GM12891 (cell line): ENCODE measurements around the gene KRT2.

Source experiments
- DNase-seq: peaks from one replicate; pipeline ENCODE4 v3.0.0; 2011; ENCODE audit warnings: low spot score; ENCODE audit not compliant: insufficient read length
- FAIRE-seq: peaks from 2 replicates; lab custom pipeline; 2011; peaks lifted over from hg19 to GRCh38; lab: Jason Lieb, UNC
- PAX5 ChIP-seq: IDR thresholded peaks from 2 replicates; pipeline ENCODE4 v1.6.1; 2011; ENCODE audit warnings: low read length, moderate library complexity, mild to moderate bottlenecking; ENCODE audit not compliant: insufficient read depth, severe bottlenecking
- POLR2A ChIP-seq: IDR thresholded peaks from 2 replicates; pipeline ENCODE4 v1.6.1; 2011; ENCODE audit warnings: low read depth, low read length, control low read depth
- POLR2AphosphoS5 ChIP-seq: IDR thresholded peaks from 2 replicates; pipeline ENCODE4 v1.6.1; 2011; ENCODE audit warnings: low read depth, low read length, control low read depth
- POU2F2 ChIP-seq: IDR thresholded peaks from 2 replicates; pipeline ENCODE4 v1.6.1; 2011; ENCODE audit warnings: low read depth, mild to moderate bottlenecking, control low read depth, low read length, moderate library complexity
- SPI1 ChIP-seq: IDR thresholded peaks from 2 replicates; pipeline ENCODE4 v1.6.1; 2011; ENCODE audit warnings: low read depth, low read length, control low read depth
- TAF1 ChIP-seq: IDR thresholded peaks from 2 replicates; pipeline ENCODE4 v1.6.1; 2011; ENCODE audit warnings: low read depth, low read length, control low read depth

The KRT2 gene

GRCh38 chr12:52693261-52693660 lies 41.2 kb upstream of the KRT2 start:
- DNase-seq (no peak), FAIRE-seq (no peak)
- TF ChIP-seq POU2F2 (no peak), SPI1 (no peak)

- FAIRE-seq, result no peak
- DNase-seq, result no peak
- no peak for TF ChIP-seq SPI1
- TF ChIP-seq PAX5, result no peak
- TF ChIP-seq POLR2A, result no peak
- no peak for TF ChIP-seq POU2F2
- no peak for TF ChIP-seq TAF1
- no peak for TF ChIP-seq POLR2AphosphoS5
Observed at GRCh38 chr12:52692254-52692653, 40.2 kb upstream of the KRT2 start.

- DNase-seq, result no peak
- FAIRE-seq, result no peak
- no peak for TF ChIP-seq POLR2A
- TF ChIP-seq POLR2AphosphoS5, result no peak
- TF ChIP-seq SPI1, result no peak
- no peak for TF ChIP-seq POU2F2
- no peak for TF ChIP-seq TAF1
- no peak for TF ChIP-seq PAX5
Observed at GRCh38 chr12:52691841-52692150, 39.8 kb upstream of the KRT2 start.

GRCh38 chr12:52691076-52691840 lies 39.2 kb upstream of the KRT2 start:
- TF ChIP-seq SPI1, result no peak
- TF ChIP-seq TAF1, result no peak
- no peak for TF ChIP-seq POLR2A
- TF ChIP-seq POU2F2, result no peak
- TF ChIP-seq POLR2AphosphoS5, result no peak
- no peak for TF ChIP-seq PAX5
- DNase-seq (no peak), FAIRE-seq (no peak)

- DNase-seq, result no peak
- no peak for TF ChIP-seq PAX5
- TF ChIP-seq TAF1, result no peak
- TF ChIP-seq POLR2A, result no peak
- TF ChIP-seq SPI1, result no peak
- no peak for TF ChIP-seq POU2F2
- no peak for TF ChIP-seq POLR2AphosphoS5
- no peak for FAIRE-seq
Observed at GRCh38 chr12:52690351-52691075, 38.5 kb upstream of the KRT2 start.

GRCh38 chr12:52689936-52690335 lies 37.9 kb upstream of the KRT2 start:
- DNase-seq, result no peak
- TF ChIP-seq POLR2A (no peak), POU2F2 (no peak), TAF1 (no peak)
- FAIRE-seq, result no peak

GRCh38 chr12:52689239-52689638 lies 37.2 kb upstream of the KRT2 start:
- FAIRE-seq (no peak), DNase-seq (no peak)
- TF ChIP-seq TAF1 (no peak), POU2F2 (no peak), POLR2AphosphoS5 (no peak), SPI1 (no peak), PAX5 (no peak), POLR2A (no peak)

GRCh38 chr12:52688481-52688880 lies 36.5 kb upstream of the KRT2 start:
- no peak for FAIRE-seq
- DNase-seq, result no peak
- TF ChIP-seq SPI1, result no peak
- no peak for TF ChIP-seq POLR2A
- no peak for TF ChIP-seq TAF1
- TF ChIP-seq PAX5, result no peak
- no peak for TF ChIP-seq POU2F2
- TF ChIP-seq POLR2AphosphoS5, result no peak

GRCh38 chr12:52687497-52688385 lies 35.7 kb upstream of the KRT2 start:
- FAIRE-seq (no peak), DNase-seq (no peak)
- TF ChIP-seq POU2F2 (no peak), SPI1 (no peak), POLR2AphosphoS5 (no peak)
